GM08714 (cell line): ENCODE measurements around the gene OR52H1.

Experiments
- H3K4me3 ChIP-seq: fragments of 200-500 bp; sonication (Bioruptor generic); 2 replicates; pipeline ENCODE4 v1.5.1; 2014; ENCODE audit warnings: mild to moderate bottlenecking, low read length, inconsistent platforms
- ZNF274 ChIP-seq: IDR thresholded peaks from 2 replicates; pipeline ENCODE4 v1.6.1; 2012; ENCODE audit warnings: mild to moderate bottlenecking, low read depth, low read length

The OR52H1 gene

DNA sequence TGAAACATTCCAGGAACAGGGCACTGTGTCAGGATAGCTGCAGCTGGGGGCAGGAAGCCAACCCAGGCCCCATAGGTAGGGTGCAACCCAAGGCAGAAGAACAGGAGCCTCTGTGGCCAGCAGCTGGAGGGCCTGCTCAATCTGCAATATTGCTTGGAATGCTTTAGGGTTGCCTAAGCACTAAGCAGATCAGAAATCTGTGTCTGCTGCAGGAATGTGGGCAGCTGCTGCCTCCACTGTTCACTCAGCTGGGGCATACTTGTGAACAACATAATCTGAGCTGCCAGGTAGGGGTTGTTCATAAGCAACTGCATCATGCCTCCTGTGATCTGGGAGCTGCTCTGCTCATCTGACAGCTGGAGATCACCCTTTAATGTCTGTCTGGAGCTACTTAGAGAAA lies 33.5 kb downstream of the OR52H1 start:
- H3K4me3 ChIP-seq = no peak overlapping the region
- TF ChIP-seq ZNF274 = no peak

DNA sequence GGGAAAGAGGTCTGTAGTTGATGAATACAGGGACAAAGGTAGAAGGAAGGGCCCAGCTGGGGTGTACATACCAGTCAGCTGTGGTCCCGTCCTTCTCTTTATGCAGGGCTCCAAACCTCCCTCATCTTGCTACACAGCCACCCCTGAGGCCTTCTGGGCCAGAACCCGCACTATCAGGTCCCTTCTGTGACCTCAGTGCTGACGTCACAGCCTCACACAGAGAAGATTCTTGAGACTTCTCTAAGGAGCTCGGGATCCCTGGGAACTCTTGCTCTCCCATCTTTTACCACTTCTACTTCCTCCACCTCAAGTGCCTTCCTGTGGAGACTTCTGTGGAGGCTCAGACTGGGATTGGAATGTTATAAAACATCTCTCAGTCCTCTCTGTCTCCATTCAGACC lies 38.5 kb downstream of the OR52H1 start, which contains the start of gene UBQLN3:
UBQLN3 (minus strand) TSS at position 155 of the 400 bp plus-strand sequence. CDS start 399 bp downstream, outside the sequence.
- H3K4me3 ChIP-seq = no peak within 1 kb of the TSS
- no peak for TF ChIP-seq ZNF274

DNA sequence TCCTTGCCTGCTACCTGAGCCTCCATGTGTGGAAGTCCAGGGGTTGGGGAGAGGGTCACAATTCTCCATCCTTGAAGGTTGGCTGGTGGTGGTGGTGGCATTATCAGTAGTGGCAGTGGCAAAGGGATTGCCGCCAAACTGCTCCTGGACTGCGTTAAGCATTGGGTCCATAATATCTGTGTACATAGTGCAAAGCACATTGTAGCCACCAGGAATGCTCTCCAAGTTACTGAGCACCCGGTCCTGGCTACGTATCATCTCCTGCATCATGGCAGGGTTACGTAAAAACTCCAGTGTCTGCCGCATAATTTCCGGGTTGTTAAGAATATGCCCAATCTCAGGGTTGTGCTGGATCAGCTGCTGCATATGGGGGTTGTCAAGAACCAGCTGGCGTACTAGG lies 39.7 kb downstream of the OR52H1 start:
- TF ChIP-seq ZNF274 = no peak
- no peak overlapping the region for H3K4me3 ChIP-seq

DNA sequence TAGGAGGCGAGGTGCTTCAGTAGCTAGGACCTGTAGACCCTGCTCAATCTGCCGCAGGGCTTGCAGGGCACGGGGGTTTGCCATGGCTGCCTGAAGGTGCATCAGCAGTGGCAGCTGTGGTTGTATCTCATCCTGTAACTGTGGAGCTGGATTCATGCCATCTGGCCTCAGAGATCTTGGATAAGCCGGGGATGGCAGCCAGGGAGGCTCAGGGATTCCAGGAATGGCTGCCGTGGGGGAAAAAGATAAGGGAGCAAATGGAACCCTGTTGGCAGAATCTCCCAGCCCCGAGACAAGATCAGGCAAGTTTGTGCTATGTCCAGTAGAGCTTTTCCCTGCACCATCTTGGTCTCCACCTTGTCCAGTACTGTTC lies 40.4 kb downstream of the OR52H1 start:
- no peak for TF ChIP-seq ZNF274
- H3K4me3 ChIP-seq = no peak overlapping the region

DNA sequence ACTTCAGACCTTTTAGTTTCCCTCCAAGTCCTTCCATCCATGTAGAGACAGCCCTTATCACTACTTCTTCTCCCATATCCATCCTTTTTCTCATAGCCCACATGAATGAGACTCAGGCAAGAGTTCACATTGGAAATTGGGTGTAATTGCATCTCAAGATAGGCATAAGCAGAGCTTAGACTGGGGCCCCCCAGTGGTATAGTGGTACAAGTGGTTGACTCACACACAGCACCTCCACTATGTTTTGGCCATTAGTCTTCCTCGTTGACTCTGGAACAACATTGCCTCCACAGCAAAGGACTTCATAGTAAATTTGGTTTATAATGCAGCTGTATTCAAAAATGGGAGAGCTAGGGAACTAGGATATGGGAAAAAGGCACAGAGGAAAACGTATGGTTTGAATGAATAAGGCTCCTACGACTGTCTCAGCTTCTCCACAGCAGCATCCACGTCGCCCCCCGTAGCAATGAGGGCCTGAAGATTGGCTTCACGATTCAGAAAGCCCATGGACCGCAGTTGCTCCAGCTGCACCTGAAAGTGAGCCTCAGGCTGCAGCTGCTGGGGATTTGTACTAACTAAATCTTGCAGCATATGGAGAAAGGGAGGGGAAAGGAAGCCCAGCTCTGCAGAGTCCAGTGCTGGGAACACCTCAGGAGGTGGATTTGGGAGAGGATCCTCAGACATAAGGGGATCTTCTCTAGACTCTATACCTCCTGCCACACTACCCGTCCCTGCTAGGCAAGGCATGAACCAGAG lies 41.0 kb downstream of the OR52H1 start:
- no peak for TF ChIP-seq ZNF274
- H3K4me3 ChIP-seq = no peak overlapping the region

DNA sequence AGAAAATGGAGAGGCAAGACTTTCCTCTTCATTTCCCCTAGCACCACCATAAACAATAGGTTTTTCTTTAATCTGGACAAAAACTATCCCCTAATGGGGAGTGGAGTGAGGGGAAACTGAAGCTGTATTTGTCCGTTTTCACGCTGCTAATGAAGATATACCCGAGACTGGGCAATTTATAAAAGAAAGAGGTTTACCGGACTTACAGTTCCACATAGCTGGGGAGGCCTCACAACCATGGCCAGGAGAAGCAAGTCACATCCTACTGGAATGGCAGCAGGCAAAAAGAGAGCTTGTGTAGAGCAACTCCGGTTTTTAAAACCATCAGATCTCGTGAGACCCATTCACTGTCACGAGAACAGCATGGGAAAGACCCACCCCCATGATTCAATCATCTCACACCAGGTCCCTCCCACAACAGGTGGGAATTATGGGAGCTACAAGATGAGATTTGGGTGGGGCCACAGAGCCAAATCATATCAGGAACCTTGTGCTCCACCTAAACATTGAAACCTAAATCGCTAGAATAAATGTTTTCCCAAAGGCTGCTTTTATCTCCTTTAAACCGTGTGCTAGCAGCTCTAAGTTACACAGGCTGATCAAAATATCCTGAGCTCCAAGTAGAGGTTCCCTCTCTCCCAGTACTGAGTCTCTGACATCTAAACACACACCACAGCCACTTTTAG lies 42.8 kb downstream of the OR52H1 start:
- no peak for TF ChIP-seq ZNF274
- no peak overlapping the region for H3K4me3 ChIP-seq

DNA sequence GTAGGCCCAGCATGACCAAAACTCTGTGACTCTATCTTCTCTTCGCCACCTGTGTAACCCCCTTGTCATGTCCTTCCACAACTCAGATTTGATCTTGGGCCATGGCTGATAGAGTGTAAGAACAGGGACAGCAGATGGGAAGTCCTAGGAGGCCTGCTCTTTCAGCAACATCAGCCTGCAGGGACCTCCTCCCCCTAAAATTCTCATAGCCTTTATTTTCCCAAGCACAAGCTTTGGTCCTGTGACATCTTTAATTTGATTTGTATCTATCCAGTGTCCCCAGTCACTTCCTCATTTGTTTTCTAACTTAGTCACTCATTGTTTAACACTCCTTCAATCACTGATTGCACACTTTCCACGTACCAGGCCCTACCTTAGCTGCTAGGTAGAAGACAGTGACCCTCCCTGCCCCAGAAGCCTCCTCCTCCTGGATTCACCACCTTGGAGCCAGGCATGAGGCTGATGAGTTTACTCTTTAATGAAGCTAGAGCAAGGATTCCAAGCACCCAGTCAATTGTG lies 43.9 kb downstream of the OR52H1 start:
- H3K4me3 ChIP-seq = no peak overlapping the region
- TF ChIP-seq ZNF274 = no peak

DNA sequence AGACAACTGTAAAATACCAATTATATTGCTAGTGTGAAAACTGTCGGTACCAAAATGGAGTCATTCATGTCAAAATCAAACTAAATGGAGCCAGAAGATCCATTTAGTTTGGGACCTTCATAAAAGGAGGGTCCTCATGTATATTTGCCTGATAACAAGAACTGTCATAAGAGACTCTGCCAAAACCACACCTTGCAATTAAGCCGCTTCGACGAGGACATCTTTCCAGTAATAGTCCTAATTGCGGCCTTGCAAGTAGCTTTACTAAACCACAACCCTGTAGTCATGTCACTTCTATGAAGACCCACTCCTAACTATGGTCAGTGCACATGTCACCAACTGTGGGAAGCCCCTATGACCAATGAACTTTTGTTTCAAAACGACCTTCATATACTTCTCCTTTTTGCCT lies 47.9 kb downstream of the OR52H1 start:
- no peak for TF ChIP-seq ZNF274
- H3K4me3 ChIP-seq = no peak overlapping the region

DNA sequence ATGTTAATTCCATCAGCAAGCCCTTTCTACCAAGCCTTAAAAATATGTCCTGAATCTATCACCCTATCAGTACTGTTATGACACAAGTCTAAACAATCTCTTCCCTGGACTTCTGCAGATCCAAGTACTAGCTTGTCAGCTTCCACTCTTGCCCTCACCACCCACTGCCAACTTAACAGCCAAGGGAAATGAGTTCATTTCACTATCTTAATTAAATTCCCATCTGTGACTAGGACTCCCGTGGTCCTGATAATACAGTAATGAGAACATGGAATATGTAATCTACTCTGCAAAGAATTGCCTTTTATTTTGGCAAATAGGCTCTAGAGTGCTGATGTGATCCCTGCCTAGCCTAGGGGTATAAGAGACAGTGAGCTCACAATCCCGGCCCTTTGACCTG lies 48.7 kb downstream of the OR52H1 start:
- no peak overlapping the region for H3K4me3 ChIP-seq
- TF ChIP-seq ZNF274 = no peak
